DMS153 treated with DMSO at 0.1 percent for 48 hours (cell line): ENCODE results near the gene CDIPT.
"Not testable (repeated sequence)": the region's sequence is repeated elsewhere in the genome, so short reads cannot be mapped to it uniquely, and the experiment has no call there.

Source experiments
- DNase-seq: peaks from one replicate; lab custom pipeline; 2025; ENCODE audit not compliant: unreplicated experiment; lab: John Stamatoyannopoulos, UW

CDIPT gene, protein sequence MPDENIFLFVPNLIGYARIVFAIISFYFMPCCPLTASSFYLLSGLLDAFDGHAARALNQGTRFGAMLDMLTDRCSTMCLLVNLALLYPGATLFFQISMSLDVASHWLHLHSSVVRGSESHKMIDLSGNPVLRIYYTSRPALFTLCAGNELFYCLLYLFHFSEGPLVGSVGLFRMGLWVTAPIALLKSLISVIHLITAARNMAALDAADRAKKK

DNA sequence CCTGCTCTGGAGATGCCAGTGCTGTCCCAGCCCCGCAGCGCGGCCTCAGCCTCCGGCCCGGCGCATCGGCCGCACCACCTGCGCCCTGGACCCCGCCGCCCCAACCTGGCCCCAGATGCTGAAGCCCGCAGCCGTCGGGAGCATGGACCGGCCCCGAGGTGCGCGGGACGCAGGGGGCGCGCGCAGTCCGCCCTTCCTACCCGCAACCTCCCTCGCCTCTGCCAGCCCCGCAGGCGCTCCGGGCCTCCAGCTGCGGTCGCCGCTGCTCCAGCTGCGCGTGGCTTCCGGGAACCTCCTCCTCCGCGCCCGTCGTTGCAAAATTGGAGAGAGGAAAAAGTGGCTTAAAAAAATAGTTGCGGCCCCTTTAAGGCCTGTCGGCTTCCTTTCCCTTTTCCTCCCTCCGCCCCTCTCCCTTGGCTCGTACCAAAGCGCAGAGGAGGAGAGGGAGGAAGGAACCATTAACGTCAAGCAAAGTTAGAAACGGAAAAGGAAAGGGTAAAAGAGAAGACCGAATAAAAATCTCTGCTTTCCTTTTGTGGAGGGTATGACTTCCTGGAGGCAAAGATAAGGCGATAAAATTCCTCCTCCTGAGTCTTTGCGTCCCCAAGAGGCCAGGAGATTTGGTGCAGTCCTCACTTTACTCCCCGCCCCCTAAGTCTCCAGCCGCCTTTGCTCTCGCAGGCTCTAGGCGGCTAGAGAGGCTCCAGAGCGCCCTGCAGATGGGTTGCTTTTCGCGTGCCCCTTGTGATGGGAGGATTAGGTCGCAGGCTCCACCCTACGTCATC is at the start of gene CDIPT:
Gene CDIPT, minus strand, starts transcription at position 343 of the 785 bp plus-strand sequence. CDS start 369 bp downstream, outside the sequence.
- DNase-seq: peak; percentile 93

DNA sequence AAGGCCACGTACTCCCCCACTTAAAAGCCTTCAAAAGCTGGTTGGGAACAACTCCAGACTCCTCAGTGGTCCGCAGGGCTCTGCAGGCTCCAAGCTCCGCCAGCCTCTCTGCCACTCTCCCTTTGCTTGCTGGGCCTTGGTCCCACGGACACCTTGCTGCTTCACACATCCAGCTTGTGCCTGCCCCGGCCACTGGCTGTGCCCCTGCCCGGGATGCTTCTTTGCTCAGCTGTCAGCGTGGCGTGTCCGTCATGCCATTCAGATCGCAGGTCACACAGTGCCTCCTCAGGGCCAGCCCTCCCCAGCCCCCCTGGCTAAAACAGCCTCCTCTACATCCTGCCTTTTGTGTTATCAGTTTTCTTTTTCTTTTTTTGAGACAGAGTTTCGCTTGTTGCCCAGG is 49.1 kb upstream of the CDIPT start:
- DNase-seq: no peak

DNA sequence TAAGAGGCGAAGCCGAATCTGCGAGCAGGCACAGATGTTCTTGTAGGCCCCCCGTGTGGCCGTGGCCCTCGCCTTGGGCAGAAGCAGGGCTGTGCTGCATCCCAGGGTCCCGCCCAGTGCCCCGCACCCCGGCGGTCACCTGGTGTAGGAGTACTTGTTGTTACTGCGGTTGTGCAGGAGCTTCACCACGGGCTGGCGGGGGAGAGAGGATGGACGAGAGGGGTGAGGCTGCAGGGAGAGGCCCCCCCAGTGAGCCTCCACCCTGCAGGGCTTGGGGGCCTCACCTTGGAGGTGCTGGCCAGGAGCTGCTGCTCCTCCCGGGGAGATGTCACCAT is 48.6 kb upstream of the CDIPT start:
- DNase-seq: no peak

DNA sequence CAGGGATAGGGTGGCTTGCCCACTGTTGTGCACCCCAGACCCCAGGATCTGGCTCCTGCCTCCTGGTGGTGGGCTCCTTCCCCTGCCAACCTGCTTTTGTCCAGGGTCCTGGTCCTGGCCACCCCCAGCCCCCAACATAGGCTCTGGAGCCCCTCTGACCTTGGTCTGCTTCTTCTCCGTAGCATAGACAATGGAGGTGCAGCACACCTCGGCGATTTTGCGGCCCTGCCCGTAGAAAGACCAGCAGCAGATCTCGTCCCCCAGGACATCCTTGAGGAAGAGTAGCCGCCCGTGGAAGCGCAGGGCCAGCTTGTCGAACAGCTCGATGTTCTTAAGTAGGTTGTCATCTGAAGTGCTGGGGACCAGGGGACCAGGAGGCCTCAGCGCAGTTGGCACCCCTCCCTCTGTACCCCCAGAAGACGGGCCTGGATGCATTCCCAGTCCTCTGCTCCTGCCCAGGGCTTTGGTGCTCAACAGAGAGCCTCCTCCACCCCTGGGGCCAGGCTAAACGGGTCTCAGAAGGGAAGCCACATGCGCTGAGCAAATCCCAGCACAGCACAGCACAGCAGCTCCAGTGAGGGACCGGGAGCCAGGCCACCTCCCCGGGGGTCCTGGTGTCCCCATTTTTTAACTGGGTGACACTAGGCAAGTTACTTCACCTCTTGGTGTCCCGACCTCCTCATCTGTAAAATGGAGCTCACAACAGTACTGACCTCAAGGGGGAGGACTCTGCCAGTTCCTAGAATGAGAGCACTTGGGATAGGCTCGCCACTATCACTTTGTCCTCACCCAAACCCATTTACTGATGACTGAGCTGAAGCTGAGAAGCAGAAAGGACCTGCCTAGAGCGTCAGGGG is 48.0 kb upstream of the CDIPT start:
- no peak for DNase-seq

DNA sequence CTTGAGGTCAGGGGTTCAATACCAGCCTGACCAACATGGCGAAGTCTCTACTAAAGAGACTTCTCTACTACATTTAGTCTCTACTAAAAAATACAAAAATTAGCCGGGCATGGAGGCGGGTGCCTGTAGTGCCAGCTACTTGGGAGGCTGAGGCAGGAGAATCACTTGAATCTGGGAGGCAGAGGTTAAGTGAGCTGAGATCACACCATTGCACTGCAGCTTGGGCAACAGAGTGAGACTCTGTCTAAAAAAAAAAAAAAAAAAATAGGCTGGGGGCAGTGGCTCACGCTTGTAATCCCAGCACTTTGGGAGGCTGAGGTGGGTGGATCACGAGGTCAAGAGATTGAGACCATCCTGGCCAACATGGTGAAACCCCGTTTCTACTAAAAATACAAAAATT is 46.8 kb upstream of the CDIPT start:
- not testable (repeated sequence) for DNase-seq

DNA sequence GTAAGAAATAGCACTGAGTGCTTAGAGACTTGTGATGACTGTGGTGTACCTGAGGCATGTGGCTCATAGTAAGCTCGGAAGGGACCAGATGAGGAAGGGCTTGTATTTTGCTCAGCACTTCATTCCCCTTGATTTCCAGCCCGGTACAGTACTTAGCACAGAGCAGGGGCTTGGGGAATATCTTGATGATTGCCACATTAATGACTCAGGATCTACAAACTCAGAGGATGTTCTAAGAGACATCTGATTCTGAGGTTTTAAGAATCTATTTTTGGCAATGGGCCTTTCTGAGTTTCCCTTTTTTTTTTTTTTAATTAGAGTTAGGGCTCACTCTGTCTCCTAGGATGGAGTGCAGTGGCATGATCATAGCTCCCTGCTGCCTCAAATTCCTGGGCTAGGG is 46.4 kb upstream of the CDIPT start:
- no peak for DNase-seq

DNA sequence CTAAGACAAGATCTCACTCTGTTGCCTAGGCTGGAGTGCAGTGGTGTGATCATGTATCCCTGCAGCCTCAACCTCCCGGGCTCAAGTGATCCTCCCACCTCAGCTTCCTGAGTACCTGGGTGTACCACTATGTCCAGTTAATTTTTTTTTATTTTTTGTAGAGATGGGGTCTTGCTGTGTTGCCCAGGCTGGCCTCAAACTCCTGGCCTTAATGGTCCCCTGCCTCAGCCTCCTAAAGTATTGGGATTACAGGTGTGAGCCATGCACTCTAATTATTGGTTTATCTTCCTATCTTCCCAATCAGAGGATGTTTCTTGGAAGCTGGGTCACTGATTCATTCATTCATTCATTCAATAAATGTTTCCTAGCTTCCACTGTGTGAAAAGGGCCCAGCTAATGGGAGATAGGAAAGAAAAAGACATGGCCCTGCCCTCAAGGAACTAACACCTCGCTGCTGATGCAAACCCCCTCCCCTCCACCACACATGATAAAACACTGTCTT is 45.7 kb upstream of the CDIPT start:
- DNase-seq: no peak

DNA sequence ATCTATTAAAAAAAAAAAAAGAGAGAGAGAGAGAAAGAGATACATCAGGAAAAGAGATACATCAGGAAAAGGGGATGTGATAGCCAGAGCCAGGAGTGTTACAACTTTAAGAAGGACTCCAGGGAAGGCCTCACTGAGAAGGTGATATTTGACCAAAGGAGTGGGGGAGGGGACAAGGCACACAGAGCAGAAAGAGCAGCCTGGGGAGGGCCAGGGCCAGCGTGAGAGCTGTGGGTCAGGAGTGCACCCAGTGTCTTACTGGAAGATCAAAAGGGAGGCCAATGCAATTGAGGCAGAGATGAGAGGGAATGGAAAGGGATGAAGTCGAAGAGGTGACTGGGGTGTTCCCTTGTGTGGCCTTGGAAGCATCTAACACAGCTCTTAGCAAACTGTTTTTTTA is 44.9 kb upstream of the CDIPT start:
- DNase-seq: no peak

DNA sequence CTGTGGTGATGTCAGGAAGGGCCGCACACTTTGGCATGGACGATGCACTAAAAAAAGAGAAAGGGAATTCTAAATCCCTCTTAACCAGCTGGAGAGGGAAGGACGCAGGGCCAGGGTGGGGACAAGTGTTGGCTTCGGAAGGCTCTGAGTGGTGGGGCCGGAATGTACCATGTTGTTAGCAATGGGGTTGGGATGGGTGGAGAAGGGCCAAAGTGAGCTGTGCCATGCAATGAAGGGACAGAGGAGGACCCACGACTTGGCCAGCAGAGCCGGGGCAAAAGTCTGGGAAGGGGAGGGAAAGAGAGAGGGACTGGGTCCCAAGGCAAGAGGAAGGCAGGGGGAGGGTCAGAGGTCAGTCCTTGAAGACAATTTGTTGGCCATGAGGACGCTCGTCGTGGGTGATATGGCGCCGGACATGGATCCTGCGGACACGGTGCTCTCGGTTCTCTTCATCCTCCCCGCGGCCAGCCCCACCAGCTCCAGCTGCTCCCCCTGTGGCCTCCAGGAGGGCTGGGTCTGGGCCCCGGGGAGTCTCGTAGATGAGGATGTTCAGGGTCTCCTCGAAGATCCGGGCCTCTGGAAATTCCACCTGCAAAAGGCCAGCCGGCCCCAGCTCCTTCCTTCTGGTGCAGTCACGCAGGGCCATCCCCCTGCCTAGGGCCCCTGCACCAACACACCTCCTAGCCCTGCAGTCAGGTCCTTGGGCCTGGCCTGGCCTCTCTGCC is 43.7 kb upstream of the CDIPT start:
- no peak for DNase-seq

DNA sequence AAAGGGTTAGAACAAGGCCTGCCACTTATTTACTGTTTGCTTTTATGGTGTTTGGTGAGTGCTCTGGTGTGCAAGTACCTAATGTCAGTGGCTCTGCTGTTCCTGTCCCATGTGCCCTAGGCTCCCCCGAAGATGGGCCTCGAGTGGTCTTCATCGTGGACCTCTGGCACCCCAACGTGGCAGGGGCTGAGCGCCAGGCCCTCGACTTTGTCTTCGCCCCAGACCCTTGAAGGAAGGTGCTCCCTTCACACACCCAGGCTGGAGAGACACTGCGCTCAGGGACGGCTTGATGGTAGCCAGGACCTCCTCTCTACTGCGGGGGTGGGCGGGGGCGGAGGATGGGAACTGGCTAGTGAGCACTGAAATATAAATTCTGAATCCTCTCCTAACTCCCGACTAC is 42.6 kb upstream of the CDIPT start:
- DNase-seq: no peak

DNA sequence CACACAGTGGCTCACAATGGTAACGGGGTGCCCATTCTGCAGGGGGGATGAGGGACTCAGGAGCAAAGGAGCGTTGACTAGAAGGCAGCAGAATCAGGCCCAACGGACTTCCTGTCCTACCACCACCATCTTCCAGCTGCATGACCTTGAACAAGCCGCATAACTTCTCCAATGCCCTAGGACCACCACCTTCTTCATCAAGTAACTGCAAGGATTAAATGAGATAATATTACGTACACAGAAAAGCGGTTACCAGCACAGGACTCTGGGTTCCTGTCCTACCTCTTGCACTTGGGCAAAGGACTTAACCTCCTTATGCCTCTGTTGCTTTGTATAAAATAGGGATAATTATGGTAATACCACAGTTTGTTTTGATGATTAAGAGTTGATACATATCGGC is 41.9 kb upstream of the CDIPT start:
- DNase-seq: no peak

DNA sequence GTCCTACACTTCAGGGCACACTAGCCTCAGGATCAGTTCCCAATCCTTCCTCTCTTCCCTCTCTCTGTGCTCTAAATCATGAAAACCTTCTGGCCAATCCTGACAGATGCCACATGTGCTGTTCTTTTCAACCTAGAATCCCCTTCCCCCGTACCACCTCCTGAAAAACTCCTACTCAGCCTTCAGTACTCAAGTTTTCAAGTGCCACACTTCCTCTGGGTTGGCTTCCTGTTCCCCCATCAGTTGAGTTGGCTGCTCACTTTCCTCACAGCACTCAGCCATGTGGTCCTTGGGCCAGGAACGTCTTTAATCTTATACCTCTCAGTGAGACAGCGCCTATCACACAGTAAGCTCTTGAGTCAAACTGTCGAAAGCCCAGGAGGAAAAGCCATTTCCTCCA is 40.6 kb upstream of the CDIPT start:
- DNase-seq: no peak

DNA sequence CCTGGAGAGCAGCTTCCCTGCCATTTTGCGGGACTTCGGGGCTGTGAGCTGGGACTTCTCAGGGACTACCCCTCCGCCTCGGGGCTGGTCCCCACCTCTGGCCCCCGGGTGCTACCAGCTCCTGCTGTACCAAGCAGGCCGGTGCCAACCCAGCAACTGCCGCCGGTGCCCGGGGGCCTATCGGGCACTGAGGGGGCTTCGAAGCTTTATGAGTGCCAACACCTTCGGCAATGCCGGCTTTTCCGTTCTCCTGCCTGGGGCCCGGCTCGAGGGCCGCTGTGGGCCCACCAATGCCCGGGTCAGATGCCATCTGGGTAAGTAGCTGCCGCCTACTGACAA is 38.5 kb upstream of the CDIPT start:
- DNase-seq: no peak

DNA sequence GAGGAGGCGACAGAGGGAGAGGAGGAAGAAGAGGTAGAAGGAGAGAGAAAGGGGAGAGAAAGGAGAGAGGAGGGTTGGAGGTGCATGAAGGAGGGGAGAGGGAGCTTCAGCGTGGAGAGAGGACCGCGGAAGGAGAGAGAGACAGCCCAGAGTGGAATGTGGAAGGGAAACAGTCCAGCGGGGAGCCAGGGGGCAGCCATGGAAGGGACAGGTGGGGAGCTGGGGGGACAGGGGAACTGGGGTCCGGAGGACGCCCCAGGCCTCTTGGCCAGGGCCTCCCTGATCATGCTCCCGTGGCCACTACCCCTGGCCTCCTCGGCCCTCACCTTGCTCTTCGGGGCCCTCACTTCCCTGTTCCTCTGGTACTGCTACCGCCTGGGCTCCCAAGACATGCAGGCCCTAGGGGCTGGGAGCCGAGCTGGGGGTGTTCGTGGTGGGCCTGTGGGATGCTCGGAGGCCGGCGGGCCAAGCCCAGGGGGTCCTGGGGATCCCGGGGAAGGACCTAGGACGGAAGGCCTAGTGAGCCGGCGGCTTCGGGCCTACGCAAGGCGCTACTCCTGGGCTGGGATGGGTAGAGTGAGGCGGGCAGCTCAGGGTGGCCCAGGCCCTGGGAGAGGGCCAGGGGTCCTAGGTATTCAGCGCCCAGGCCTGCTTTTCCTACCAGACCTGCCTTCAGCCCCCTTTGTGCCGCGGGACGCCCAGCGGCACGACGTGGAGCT is 38.0 kb upstream of the CDIPT start:
- DNase-seq: no peak

DNA sequence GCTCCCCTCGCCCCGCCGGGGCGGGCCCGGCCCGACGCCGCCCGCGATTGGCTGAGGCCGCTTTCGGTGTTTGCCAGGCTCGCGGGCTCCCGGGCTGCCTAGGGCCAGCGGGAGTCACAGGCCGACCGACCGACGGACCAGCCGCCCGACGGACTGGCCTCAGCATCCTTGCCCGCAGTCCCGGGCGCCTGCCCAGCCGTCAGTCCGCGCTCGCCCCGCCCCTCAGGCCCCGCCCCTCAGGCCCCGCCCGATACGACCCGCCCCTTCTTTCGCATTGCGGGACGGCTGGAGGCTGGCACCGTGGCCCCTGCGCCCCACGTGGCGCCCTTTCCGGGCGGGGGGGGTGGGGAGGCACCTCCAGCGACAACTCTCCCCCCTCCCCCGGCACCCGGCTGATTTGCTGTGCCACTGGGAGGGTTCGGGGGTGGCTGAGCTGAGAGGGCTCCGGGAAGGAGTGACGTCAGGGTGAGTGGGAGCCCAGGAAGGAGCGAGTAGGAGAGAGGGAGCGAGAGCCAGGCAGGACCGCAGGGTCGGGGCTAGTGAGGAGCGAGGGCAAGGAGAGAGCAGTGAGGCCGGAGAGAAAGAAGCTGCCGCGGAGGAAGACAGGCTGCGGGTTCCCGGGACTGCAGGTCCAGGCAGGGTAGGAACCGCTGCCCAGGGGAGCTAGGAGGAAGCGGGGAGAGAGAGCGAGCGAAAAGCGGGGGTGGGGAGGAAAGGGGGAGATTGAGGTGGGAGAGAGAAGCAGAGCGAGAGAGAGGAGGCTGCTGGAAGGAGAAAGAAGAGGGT is 37.3 kb upstream of the CDIPT start, which contains the start of gene ASPHD1:
Gene ASPHD1, plus strand, starts transcription at position 387 of the 786 bp plus-strand sequence. CDS start 484 bp downstream, outside the sequence.
- peak; percentile 78 for DNase-seq

DNA sequence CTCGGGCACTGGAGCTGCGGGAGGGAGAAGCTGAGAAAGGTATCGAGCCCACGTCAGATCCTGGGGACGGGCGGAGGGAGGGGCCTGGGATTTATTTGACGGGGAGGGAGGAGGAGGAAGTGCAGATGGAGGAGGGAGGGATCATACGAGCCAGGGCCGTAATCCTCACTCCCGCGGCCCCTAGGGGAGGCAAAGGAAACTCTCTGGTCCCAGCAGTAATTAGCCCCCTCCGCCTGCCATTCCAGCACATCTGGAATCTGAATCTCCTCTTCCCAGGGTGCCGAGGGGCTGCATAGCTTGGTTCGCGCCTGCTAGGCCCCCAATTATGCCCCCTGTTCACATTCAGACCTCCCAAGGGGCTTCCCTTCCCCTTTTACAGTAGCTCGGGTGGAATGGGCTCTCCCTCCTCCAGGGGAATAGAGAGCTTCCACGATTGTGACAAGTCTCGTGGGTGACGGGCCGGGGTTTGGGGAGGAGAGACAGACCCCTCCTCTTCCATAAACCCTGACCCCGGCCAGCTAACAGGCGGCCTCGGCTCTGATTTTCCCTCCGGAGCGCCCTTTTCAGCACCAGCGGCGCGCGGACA is 36.6 kb upstream of the CDIPT start, which contains the start of gene SEZ6L2:
Gene SEZ6L2, minus strand, starts transcription at position 35 of the 586 bp plus-strand sequence. CDS start 531 bp downstream, outside the sequence.
- DNase-seq: peak; percentile 97

DNA sequence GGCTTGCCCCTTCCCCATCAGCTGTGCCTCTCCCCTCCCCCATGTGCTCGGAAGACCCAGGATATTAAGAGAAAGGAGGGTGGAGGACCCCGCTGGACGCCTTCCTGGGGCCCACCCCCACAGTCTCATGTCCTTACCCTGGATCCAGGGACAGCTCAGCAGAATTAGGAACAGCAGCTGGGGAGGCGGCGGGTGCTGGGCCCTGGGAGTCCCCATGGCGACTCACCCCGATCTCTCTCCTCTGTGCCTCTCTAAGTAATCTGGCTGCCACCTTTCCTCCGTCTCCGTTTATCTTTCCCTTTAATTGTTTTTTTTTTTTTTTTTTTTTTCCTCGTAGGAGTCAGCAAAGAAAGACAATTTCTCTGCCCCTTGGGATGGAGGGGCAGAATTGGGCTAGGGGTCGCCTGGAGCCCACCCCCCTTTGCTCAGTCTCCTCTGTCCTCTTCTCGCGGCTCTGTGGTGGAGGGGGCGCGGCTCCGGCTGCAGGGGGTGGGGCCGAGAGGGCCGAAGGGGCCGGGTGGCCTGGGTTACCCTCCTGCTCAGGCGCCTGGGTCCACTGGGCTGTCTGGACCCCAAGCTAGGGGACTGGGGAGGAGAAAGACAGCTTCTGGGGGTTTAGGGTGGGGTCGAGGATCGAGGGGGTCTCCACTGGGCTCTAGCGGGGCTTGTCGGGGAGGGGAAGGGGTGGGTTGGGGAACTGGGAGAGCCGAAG is 35.9 kb upstream of the CDIPT start:
- peak; percentile 60 for DNase-seq

DNA sequence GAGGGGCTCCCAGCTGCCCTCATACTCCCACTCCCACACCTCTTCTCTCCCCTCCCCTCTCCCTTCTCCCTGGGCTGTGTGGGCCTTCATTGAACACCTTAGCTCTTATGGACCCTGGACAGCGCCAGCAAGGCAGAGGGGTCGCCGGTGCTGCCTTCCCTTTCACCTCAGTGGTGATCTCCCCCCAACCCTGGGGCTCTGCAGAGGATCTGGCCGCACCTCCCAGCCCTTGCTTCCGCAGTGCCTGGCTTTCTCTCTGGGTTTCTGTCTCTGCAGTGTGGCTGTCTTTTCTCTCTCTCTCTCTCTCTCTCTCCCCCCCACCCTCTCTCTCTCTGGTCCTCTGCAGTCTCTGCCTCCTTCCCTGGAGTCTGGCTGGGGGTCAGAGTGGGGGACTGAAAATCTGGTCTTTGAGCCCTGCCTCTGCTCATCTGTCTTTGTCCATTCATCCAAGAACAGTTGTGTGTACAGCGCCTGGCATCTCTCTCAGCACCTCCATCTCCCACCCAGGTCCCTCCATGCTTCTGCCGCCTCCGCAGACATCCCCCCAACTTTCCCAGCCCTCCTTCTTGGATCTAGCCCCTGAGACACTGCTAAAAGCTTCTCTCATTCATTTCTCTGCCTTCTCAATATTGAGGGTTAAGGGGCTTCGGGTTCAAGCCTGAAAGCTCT is 35.2 kb upstream of the CDIPT start:
- no peak for DNase-seq
